Subcutaneous preadipocyte (primary cell): ENCODE data around the gene COPS7B. TPM values are rescaled to one million over a fixed set of nuclear protein-coding genes. Genes with fewer than 3 reads are reported as not detected.

Experiments
- small RNA-seq: library from RNA; depleted of rRNA; stranded (forward); fragments of <200 nt; gene quantifications from one replicate; pipeline ENCODE3, GENCODE V24; 2012
- total RNA-seq: library from RNA; depleted of rRNA; stranded (reverse); fragments of >200 nt; gene quantifications from 2 replicates; pipeline ENCODE4 v1.2.3, GENCODE V29; 2012

COPS7B gene
- 17.8 and 18.0 TPM in 2 replicates for total RNA-seq

DNA sequence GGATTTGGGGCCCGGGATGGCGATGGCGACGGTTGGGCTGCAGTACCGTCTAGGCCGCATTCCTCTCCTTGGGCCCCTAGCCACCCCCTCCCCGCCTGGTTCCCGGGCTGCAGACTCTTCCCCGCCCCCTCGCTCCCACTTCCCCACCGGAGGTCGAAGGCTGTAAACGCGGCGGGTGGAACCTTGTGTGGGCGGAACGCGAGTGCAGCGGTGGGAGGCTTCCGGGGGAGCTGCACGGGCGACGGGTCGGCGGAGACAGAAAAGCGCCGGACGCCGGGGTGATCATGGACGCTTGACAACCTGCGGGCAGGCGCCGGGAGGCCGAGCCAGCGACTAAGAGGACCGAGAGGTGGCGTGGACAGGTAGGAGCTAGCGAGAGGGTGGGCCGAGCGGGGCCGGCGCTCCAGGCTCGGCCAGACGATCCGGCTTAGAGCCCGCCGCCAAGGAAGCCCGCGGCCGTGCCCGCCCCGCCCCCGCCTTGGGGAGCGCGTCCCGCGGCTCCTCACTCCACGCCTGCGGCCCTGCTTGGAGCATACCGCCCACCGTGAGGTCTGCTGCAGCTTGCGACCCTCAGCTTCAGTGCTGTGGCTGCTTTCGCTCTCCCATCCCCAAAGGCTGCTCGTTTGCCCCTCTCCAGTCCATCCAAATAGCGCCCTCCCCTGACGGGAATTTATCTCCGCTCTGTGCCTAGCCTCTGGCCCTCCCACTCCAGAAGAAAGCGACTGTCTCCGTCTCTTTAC lies at the start of gene COPS7B:
COPS7B (plus strand) TSS at position 269 of the 740 bp plus-strand sequence. CDS start 2,126 bp downstream, outside the sequence.

DNA sequence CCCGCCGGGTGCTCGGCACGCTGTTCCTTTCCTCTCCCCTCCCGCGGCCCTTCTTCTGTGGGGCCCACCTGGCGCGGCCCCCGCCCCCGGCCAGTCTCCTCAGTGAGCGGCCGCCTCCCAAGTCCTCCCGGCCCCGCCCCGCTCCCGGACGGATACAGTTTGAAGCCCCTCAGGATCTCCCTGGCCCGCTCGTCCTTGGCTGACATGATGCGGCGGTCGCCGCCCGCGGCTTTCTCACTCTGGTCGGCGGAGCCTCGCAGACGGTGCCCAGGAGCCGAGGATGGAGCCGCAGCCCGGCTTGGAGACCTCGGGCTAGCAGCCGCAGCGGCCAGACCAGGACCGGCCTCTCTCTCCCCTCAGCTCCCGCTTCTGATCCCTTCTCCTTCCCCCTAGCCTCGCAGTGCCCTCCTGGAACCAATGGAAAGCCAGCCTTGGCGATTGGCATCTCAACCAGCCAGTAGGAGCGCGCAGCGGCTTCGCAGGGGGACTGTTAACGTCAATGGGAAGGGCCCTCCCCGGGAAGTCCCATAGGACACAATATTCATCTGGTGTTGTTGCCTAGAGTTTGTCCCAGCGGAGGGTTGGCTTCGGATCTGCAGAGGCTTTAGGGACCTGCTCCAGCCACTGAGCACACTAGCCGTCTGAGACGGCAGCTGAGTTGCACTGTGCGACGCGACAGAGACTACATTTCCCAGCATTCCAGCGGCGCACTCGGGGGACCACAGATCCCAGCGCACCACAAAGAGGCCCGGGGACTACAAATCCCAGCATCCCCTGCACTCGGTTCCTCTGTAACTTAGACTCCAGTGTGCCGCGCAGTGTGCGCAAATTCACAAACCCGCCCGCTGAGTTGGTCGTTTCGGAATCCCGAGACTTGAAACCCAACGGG lies 5.1 kb upstream of the COPS7B start, which contains the start of gene PDE6D:
PDE6D (minus strand) TSS at position 374 of the 889 bp plus-strand sequence; CDS start at position 206, 168 bp downstream.

Small RNAs within 50 kb of the gene (small RNA-seq; reads per million reads assigned to genes)
- not detected for gene AC073476.4

Other genes with a start within 250 kb of the COPS7B start
- gene TEX44, start 193.6 kb upstream of the COPS7B start, total RNA-seq = not detected in 2 replicates
- gene PTMA, start 77.9 kb upstream of the COPS7B start, total RNA-seq = 652 and 743 TPM in 2 replicates
- 20.2 and 26.0 TPM in 2 replicates for gene PDE6D, start 5.2 kb upstream of the COPS7B start, total RNA-seq
- not detected in 2 replicates for gene NPPC, start 140.0 kb downstream of the COPS7B start, total RNA-seq
- gene DIS3L2, start 175.3 kb downstream of the COPS7B start, total RNA-seq = 21.3 and 38.1 TPM in 2 replicates